H1 (cell line): ENCODE results near the gene BCKDHA. TPM values are rescaled to one million over a fixed set of nuclear protein-coding genes. Genes with fewer than 3 reads are reported as not detected.

ENCODE experiments used
- FOSL1 ChIP-seq: IDR thresholded peaks from 2 replicates; pipeline ENCODE4 v1.6.1; 2011; ENCODE audit warnings: mild to moderate bottlenecking, low read depth, low read length, moderate library complexity; ENCODE audit not compliant: insufficient read depth
- KDM1A ChIP-seq: fragments of 200-600, 300-600 bp; sonication (generic); IDR thresholded peaks from 2 replicates; pipeline ENCODE4 v1.7.1; 2016; ENCODE audit warnings: mild to moderate bottlenecking, low read length, borderline replicate concordance
- RBBP5 ChIP-seq: IDR thresholded peaks from 2 replicates; pipeline ENCODE4 v1.7.1; 2012; ENCODE audit warnings: low read depth, mild to moderate bottlenecking, inconsistent platforms, low read length, moderate library complexity, borderline replicate concordance
- RXRA ChIP-seq: IDR thresholded peaks from 2 replicates; pipeline ENCODE4 v1.6.1; 2011; ENCODE audit warnings: low read depth, mild to moderate bottlenecking, low read length, moderate library complexity; ENCODE audit not compliant: insufficient read depth
- SP2 ChIP-seq: IDR thresholded peaks from 2 replicates; pipeline ENCODE4 v1.6.1; 2012; ENCODE audit warnings: mild to moderate bottlenecking, low read length, inconsistent platforms
- SRF ChIP-seq: IDR thresholded peaks from 2 replicates; pipeline ENCODE4 v1.6.1; 2011; ENCODE audit warnings: mild to moderate bottlenecking, low read depth, low read length, moderate library complexity
- TEAD4 ChIP-seq: IDR thresholded peaks from 2 replicates; pipeline ENCODE4 v1.6.1; 2012; ENCODE audit warnings: low read depth, low read length, inconsistent platforms, mixed read lengths
- polyA plus RNA-seq, 7 experiments: library from polyadenylated mRNA; depleted of rRNA in 3 of 7; stranded (reverse) in 5 of 7; unstranded in 2 of 7; fragments of >200 nt in 5 of 7; fragments of 200-250 nt in 2 of 7; gene quantifications; 1 replicate in 5 of 7; 2 replicates in 1 of 7; 4 replicates in 1 of 7; pipeline versions ENCODE4 v1.2.1 to v1.2.3, GENCODE V29; 2011 to 2013; ENCODE audit warnings: missing spikeins in 2 of 7, mixed read lengths in 2 of 7
- total RNA-seq: library from RNA; stranded (reverse); fragmentation: NEBNext Ultra II Directional; extraction: Animal tissue kit (Norgen Biotek cat#: 25700); gene quantifications from 2 replicates; pipeline ENCODE4 v1.2.1, GENCODE V29; 2021
- TF ChIP-seq, protein P1 (sequence below): fragments of 300-600 bp; sonication (generic); IDR thresholded peaks from 2 replicates; pipeline ENCODE4 v1.7.1; 2012; ENCODE audit warnings: low read length, moderate library complexity, mild to moderate bottlenecking, inconsistent platforms; ENCODE audit not compliant: insufficient replicate concordance
- TF ChIP-seq, protein P2 (sequence below), 3 experiments: IDR thresholded peaks; 1 replicate in 2 of 3; 2 replicates in 1 of 3; pipeline versions ENCODE4 v1.5.1 to v1.6.1; 2011; ENCODE audit warnings: low read length in 3 of 3, mild to moderate bottlenecking in 3 of 3, inconsistent platforms in 2 of 3, low read depth in 1 of 3, moderate library complexity in 1 of 3; ENCODE audit not compliant: insufficient read depth in 1 of 3; ENCODE audit errors: control extremely low read depth in 1 of 3

Gene BCKDHA
- total and polyA plus RNA-seq, 2 of the 8 experiments (the other 6 are each of a cell fraction or from before 2014, with no cell fraction given) = 14.2 to 69.6 TPM

DNA sequence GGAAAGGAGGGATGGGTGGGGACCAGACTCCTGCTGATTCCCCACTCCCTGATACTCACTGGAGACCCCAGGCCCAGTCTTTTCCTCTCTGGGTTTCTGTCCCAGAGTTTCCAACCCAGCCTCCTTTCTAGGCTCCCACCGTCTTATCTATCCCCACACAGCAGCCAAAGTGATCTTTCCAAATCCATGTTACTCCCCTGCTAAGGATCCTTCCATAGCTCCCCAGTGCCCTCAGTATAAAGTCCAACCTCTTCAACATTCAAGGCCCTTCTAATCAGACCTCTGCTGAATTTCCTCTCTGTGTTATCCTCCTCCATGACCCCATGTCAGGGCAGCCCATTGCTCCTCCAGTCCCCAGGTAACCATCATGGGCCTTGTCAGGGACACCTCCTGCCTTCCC lies 42.6 kb upstream of the BCKDHA start (continued):
- TF ChIP-seq, protein P1, sequence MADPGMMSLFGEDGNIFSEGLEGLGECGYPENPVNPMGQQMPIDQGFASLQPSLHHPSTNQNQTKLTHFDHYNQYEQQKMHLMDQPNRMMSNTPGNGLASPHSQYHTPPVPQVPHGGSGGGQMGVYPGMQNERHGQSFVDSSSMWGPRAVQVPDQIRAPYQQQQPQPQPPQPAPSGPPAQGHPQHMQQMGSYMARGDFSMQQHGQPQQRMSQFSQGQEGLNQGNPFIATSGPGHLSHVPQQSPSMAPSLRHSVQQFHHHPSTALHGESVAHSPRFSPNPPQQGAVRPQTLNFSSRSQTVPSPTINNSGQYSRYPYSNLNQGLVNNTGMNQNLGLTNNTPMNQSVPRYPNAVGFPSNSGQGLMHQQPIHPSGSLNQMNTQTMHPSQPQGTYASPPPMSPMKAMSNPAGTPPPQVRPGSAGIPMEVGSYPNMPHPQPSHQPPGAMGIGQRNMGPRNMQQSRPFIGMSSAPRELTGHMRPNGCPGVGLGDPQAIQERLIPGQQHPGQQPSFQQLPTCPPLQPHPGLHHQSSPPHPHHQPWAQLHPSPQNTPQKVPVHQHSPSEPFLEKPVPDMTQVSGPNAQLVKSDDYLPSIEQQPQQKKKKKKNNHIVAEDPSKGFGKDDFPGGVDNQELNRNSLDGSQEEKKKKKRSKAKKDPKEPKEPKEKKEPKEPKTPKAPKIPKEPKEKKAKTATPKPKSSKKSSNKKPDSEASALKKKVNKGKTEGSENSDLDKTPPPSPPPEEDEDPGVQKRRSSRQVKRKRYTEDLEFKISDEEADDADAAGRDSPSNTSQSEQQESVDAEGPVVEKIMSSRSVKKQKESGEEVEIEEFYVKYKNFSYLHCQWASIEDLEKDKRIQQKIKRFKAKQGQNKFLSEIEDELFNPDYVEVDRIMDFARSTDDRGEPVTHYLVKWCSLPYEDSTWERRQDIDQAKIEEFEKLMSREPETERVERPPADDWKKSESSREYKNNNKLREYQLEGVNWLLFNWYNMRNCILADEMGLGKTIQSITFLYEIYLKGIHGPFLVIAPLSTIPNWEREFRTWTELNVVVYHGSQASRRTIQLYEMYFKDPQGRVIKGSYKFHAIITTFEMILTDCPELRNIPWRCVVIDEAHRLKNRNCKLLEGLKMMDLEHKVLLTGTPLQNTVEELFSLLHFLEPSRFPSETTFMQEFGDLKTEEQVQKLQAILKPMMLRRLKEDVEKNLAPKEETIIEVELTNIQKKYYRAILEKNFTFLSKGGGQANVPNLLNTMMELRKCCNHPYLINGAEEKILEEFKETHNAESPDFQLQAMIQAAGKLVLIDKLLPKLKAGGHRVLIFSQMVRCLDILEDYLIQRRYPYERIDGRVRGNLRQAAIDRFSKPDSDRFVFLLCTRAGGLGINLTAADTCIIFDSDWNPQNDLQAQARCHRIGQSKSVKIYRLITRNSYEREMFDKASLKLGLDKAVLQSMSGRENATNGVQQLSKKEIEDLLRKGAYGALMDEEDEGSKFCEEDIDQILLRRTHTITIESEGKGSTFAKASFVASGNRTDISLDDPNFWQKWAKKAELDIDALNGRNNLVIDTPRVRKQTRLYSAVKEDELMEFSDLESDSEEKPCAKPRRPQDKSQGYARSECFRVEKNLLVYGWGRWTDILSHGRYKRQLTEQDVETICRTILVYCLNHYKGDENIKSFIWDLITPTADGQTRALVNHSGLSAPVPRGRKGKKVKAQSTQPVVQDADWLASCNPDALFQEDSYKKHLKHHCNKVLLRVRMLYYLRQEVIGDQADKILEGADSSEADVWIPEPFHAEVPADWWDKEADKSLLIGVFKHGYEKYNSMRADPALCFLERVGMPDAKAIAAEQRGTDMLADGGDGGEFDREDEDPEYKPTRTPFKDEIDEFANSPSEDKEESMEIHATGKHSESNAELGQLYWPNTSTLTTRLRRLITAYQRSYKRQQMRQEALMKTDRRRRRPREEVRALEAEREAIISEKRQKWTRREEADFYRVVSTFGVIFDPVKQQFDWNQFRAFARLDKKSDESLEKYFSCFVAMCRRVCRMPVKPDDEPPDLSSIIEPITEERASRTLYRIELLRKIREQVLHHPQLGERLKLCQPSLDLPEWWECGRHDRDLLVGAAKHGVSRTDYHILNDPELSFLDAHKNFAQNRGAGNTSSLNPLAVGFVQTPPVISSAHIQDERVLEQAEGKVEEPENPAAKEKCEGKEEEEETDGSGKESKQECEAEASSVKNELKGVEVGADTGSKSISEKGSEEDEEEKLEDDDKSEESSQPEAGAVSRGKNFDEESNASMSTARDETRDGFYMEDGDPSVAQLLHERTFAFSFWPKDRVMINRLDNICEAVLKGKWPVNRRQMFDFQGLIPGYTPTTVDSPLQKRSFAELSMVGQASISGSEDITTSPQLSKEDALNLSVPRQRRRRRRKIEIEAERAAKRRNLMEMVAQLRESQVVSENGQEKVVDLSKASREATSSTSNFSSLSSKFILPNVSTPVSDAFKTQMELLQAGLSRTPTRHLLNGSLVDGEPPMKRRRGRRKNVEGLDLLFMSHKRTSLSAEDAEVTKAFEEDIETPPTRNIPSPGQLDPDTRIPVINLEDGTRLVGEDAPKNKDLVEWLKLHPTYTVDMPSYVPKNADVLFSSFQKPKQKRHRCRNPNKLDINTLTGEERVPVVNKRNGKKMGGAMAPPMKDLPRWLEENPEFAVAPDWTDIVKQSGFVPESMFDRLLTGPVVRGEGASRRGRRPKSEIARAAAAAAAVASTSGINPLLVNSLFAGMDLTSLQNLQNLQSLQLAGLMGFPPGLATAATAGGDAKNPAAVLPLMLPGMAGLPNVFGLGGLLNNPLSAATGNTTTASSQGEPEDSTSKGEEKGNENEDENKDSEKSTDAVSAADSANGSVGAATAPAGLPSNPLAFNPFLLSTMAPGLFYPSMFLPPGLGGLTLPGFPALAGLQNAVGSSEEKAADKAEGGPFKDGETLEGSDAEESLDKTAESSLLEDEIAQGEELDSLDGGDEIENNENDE = no peak
- TF ChIP-seq, protein P2, sequence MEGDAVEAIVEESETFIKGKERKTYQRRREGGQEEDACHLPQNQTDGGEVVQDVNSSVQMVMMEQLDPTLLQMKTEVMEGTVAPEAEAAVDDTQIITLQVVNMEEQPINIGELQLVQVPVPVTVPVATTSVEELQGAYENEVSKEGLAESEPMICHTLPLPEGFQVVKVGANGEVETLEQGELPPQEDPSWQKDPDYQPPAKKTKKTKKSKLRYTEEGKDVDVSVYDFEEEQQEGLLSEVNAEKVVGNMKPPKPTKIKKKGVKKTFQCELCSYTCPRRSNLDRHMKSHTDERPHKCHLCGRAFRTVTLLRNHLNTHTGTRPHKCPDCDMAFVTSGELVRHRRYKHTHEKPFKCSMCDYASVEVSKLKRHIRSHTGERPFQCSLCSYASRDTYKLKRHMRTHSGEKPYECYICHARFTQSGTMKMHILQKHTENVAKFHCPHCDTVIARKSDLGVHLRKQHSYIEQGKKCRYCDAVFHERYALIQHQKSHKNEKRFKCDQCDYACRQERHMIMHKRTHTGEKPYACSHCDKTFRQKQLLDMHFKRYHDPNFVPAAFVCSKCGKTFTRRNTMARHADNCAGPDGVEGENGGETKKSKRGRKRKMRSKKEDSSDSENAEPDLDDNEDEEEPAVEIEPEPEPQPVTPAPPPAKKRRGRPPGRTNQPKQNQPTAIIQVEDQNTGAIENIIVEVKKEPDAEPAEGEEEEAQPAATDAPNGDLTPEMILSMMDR (IDR thresholded peaks at IDR 0.05; ENCODE audit: control extremely low read depth in 1 of 3, insufficient read depth in 1 of 3, low read depth in 1 of 3, low read length in 3 of 3) = no peak
- TF ChIP-seq TEAD4 (no peak), SRF (no peak), FOSL1 (no peak), SP2 (no peak), RBBP5 (no peak), KDM1A (no peak), RXRA (no peak)
